GM23338 (cell line): ENCODE data around the gene CDK14. TPM values are rescaled to one million over a fixed set of nuclear protein-coding genes. Genes with fewer than 3 reads are reported as not detected.

Experiments
- CREB1 ChIP-seq: fragments of 250-450 bp; sonication (Bioruptor Pico); IDR thresholded peaks from 2 replicates; pipeline ENCODE4 v1.5.0; 2020; ENCODE audit warnings: low read depth, mild to moderate bottlenecking, moderate library complexity
- EZH2 ChIP-seq: fragments of 200-600 bp; sonication (generic); IDR thresholded peaks from one replicate; pipeline ENCODE4 v1.8.0; 2017; ENCODE audit warnings: antibody characterized with exemption, mild to moderate bottlenecking, low read depth; ENCODE audit not compliant: unreplicated experiment
- EZH2phosphoT487 ChIP-seq: fragments of 200-600 bp; sonication (generic); IDR thresholded peaks from one replicate; pipeline ENCODE4 v1.8.1; 2018; ENCODE audit warnings: antibody characterized with exemption; ENCODE audit not compliant: unreplicated experiment
- JUNB ChIP-seq: IDR thresholded peaks from one replicate; pipeline ENCODE4 v1.6.1; 2016; ENCODE audit warnings: antibody characterized with exemption; ENCODE audit not compliant: unreplicated experiment
- NANOG ChIP-seq: IDR thresholded peaks from 2 replicates; pipeline ENCODE4 v1.6.1; 2016; ENCODE audit warnings: antibody characterized with exemption, borderline replicate concordance
- POLR2AphosphoS5 ChIP-seq: IDR thresholded peaks from 2 replicates; pipeline ENCODE4 v1.6.1; 2016; ENCODE audit warnings: antibody characterized with exemption, low read depth
- STAT1 ChIP-seq: IDR thresholded peaks from one replicate; pipeline ENCODE4 v1.6.1; 2016; ENCODE audit warnings: antibody characterized with exemption; ENCODE audit not compliant: unreplicated experiment
- ZNF114 ChIP-seq: fragments of 250-450 bp; sonication (Bioruptor Pico); IDR thresholded peaks from 2 replicates; pipeline ENCODE4 v1.5.0; 2020; ENCODE audit warnings: mild to moderate bottlenecking, moderate library complexity
- ZNF331 ChIP-seq: fragments of 250-450 bp; sonication (Bioruptor Pico); IDR thresholded peaks from 2 replicates; pipeline ENCODE4 v1.5.0; 2020; ENCODE audit warnings: low read depth, mild to moderate bottlenecking, moderate library complexity
- ZNF462 ChIP-seq: fragments of 250-450 bp; sonication (Bioruptor Pico); IDR thresholded peaks from 2 replicates; pipeline ENCODE4 v1.5.0; 2020; ENCODE audit warnings: mild to moderate bottlenecking, moderate library complexity
- polyA plus RNA-seq: library from polyadenylated mRNA; unstranded; fragments of >200 nt; fragmentation: Nextera tagmentation; extraction: Ambion mirVana; gene quantifications from 2 replicates; pipeline ENCODE4 v1.2.1, GENCODE V29; 2016
- total RNA-seq: library from RNA; depleted of rRNA; stranded (reverse); fragments of >200 nt; shearing (Covaris generic); gene quantifications from 2 replicates; pipeline ENCODE4 v1.2.3, GENCODE V29; 2014
- TF ChIP-seq, protein P1 (sequence below): IDR thresholded peaks from 2 replicates; pipeline ENCODE4 v1.6.1; 2016; ENCODE audit warnings: antibody characterized with exemption

Gene CDK14
- total and polyA plus RNA-seq, 2 experiments from 2014 or later = 11.2 to 24.0 TPM

- no peak for TF ChIP-seq ZNF462 (CRISPR knock-in tag)
- TF ChIP-seq POLR2AphosphoS5 = no peak
- TF ChIP-seq ZNF331 (CRISPR knock-in tag) = no peak
- TF ChIP-seq STAT1 = no peak
- TF ChIP-seq ZNF114 (CRISPR knock-in tag) = no peak
- TF ChIP-seq, protein P1, sequence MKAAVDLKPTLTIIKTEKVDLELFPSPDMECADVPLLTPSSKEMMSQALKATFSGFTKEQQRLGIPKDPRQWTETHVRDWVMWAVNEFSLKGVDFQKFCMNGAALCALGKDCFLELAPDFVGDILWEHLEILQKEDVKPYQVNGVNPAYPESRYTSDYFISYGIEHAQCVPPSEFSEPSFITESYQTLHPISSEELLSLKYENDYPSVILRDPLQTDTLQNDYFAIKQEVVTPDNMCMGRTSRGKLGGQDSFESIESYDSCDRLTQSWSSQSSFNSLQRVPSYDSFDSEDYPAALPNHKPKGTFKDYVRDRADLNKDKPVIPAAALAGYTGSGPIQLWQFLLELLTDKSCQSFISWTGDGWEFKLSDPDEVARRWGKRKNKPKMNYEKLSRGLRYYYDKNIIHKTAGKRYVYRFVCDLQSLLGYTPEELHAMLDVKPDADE = no peak
- TF ChIP-seq EZH2 = no peak
- TF ChIP-seq JUNB = no peak
- TF ChIP-seq EZH2phosphoT487 = no peak
- TF ChIP-seq NANOG = no peak
- TF ChIP-seq CREB1 (CRISPR knock-in tag) = no peak
Measured at GRCh38 chr7:90738249-90738648, 142.1 kb downstream of the CDK14 start (continued).
